IPS DF 6.9 (cell line): Measurements from ENCODE around the gene CDC5L.
A peak's percentile ranks its signal among the peaks of the same experiment; 100 is the strongest.

ENCODE experiments used
- DNase-seq: peaks from one replicate; pipeline ENCODE4 v3.0.0-alpha.2; 2013; ENCODE audit warnings: low read depth, low spot score
- H3K27ac ChIP-seq: one replicate; pipeline ENCODE4 v1.5.1; 2013; ENCODE audit warnings: low read length, control low read depth
- H3K27me3 ChIP-seq: 2 replicates; pipeline ENCODE4 v1.6.1; 2013; ENCODE audit warnings: mild to moderate bottlenecking, low read length; ENCODE audit not compliant: control insufficient read depth, insufficient read depth
- H3K36me3 ChIP-seq: 2 replicates; pipeline ENCODE4 v1.6.1; 2013; ENCODE audit warnings: low read length; ENCODE audit not compliant: control insufficient read depth, insufficient read depth
- H3K4me1 ChIP-seq: 2 replicates; pipeline ENCODE4 v1.6.1; 2013; ENCODE audit warnings: low read length; ENCODE audit not compliant: control insufficient read depth, insufficient read depth
- H3K4me3 ChIP-seq: 2 replicates; pipeline ENCODE4 v1.5.1; 2013; ENCODE audit warnings: mild to moderate bottlenecking, low read length
- H3K9me3 ChIP-seq: 2 replicates; pipeline ENCODE4 v1.6.1; 2013; ENCODE audit warnings: low read length, inconsistent platforms; ENCODE audit not compliant: control insufficient read depth, insufficient read depth
- WGBS: extraction: QIAGEN DNeasy Blood & Tissue Kit; methylation state at CpG from one replicate; pipeline ENCODE4 v1.1.7; 2013; ENCODE audit warnings: mixed read lengths, missing lambda C conversion rate; ENCODE audit not compliant: insufficient read length, insufficient coverage; 5-methylcytosine and 5-hydroxymethylcytosine counted together

Gene CDC5L

GRCh38 chr6:44410363-44410762 lies 22.9 kb downstream of the CDC5L start:
- Histone ChIP-seq H3K4me1 (no peaks in the 10 kb centered on the region), H3K9me3 (no peaks in the 10 kb centered on the region), H3K27me3 (no peaks in the 10 kb centered on the region), H3K27ac (no peak overlapping the region), H3K36me3 (peaks cover 11% of the 10 kb centered on the region), H3K4me3 (no peak overlapping the region)
- no peak for DNase-seq
- no CpG with 5 or more reads among the region's 1 CpG for WGBS

GRCh38 chr6:44411141-44411540 lies 23.6 kb downstream of the CDC5L start:
- H3K4me1 ChIP-seq: no peaks in the 10 kb centered on the region
- no peak overlapping the region for H3K4me3 ChIP-seq
- H3K36me3 ChIP-seq: peaks cover 11% of the 10 kb centered on the region
- WGBS: no CpG with 5 or more reads among the region's 1 CpG
- H3K9me3 ChIP-seq: no peaks in the 10 kb centered on the region
- no peak for DNase-seq
- no peaks in the 10 kb centered on the region for H3K27me3 ChIP-seq
- no peak overlapping the region for H3K27ac ChIP-seq

- no CpG with 5 or more reads among the region's 2 CpGs for WGBS
- no peak for DNase-seq
- Histone ChIP-seq H3K36me3 (peaks cover 4% of the 10 kb centered on the region; the same call in 1 of the 2 replicates), H3K27me3 (no peaks in the 10 kb centered on the region), H3K4me1 (no peaks in the 10 kb centered on the region), H3K9me3 (no peaks in the 10 kb centered on the region), H3K4me3 (no peak overlapping the region), H3K27ac (no peak overlapping the region)
Measured at GRCh38 chr6:44415449-44415848, 27.9 kb downstream of the CDC5L start.

GRCh38 chr6:44415873-44416502 lies 28.5 kb downstream of the CDC5L start:
- no peak for DNase-seq
- H3K9me3 ChIP-seq: no peaks in the 10 kb centered on the region
- H3K27me3 ChIP-seq: no peaks in the 10 kb centered on the region
- peaks cover 7% of the 10 kb centered on the region; the same call in 1 of the 2 replicates for H3K36me3 ChIP-seq
- WGBS: no CpG with 5 or more reads among the region's 1 CpG
- no peak overlapping the region for H3K4me3 ChIP-seq
- no peaks in the 10 kb centered on the region for H3K4me1 ChIP-seq
- no peak overlapping the region for H3K27ac ChIP-seq

GRCh38 chr6:44422531-44422930 lies 35.0 kb downstream of the CDC5L start:
- Histone ChIP-seq H3K36me3 (peaks cover 3% of the 10 kb centered on the region; the same call in 1 of the 2 replicates), H3K27ac (no peak overlapping the region), H3K9me3 (no peaks in the 10 kb centered on the region), H3K27me3 (no peaks in the 10 kb centered on the region), H3K4me3 (no peak overlapping the region), H3K4me1 (no peaks in the 10 kb centered on the region)
- no CpG with 5 or more reads among the region's 5 CpGs for WGBS
- no peak for DNase-seq

GRCh38 chr6:44423306-44423705 lies 35.8 kb downstream of the CDC5L start:
- H3K9me3 ChIP-seq: no peaks in the 10 kb centered on the region
- no peak overlapping the region for H3K4me3 ChIP-seq
- H3K27ac ChIP-seq: no peak overlapping the region
- no peaks in the 10 kb centered on the region for H3K27me3 ChIP-seq
- DNase-seq: no peak
- H3K4me1 ChIP-seq: no peaks in the 10 kb centered on the region
- peaks cover 3% of the 10 kb centered on the region; the same call in 1 of the 2 replicates for H3K36me3 ChIP-seq

GRCh38 chr6:44425951-44426350 lies 38.4 kb downstream of the CDC5L start:
- H3K27ac ChIP-seq: no peak overlapping the region
- no CpG with 5 or more reads among the region's 6 CpGs for WGBS

GRCh38 chr6:44428682-44429081 lies 41.2 kb downstream of the CDC5L start:
- DNase-seq: no peak
- H3K4me1 ChIP-seq: no peaks in the 10 kb centered on the region
- H3K4me3 ChIP-seq: no peak overlapping the region
- WGBS: no CpG with 5 or more reads among the region's 3 CpGs
- H3K27me3 ChIP-seq: no peaks in the 10 kb centered on the region
- no peak overlapping the region for H3K27ac ChIP-seq
- H3K36me3 ChIP-seq: no peaks in the 10 kb centered on the region; the same call in 1 of the 2 replicates
- H3K9me3 ChIP-seq: no peaks in the 10 kb centered on the region

More at GRCh38 chr6:44425951-44426350, 38.4 kb downstream of the CDC5L start:
- Histone ChIP-seq H3K36me3 (no peaks in the 10 kb centered on the region; the same call in 1 of the 2 replicates), H3K27me3 (no peaks in the 10 kb centered on the region), H3K4me3 (no peak overlapping the region), H3K9me3 (no peaks in the 10 kb centered on the region), H3K4me1 (no peaks in the 10 kb centered on the region)
- DNase-seq: no peak

GRCh38 chr6:44430326-44430725 lies 42.8 kb downstream of the CDC5L start:
- no CpG with 5 or more reads among the region's 2 CpGs for WGBS
- H3K27ac ChIP-seq: no peak overlapping the region
- no peaks in the 10 kb centered on the region; the same call in 1 of the 2 replicates for H3K36me3 ChIP-seq
- DNase-seq: no peak
- H3K27me3 ChIP-seq: no peaks in the 10 kb centered on the region
- no peak overlapping the region for H3K4me3 ChIP-seq
- no peaks in the 10 kb centered on the region for H3K4me1 ChIP-seq
- no peaks in the 10 kb centered on the region for H3K9me3 ChIP-seq

- WGBS: no CpG with 5 or more reads among the region's 1 CpG
- Histone ChIP-seq H3K9me3 (no peaks in the 10 kb centered on the region), H3K36me3 (no peaks in the 10 kb centered on the region; the same call in 1 of the 2 replicates)
Measured at GRCh38 chr6:44431118-44431725, 43.7 kb downstream of the CDC5L start.

GRCh38 chr6:44432227-44432626 lies 44.7 kb downstream of the CDC5L start:
- no peak for DNase-seq
- H3K4me1 ChIP-seq: no peaks in the 10 kb centered on the region
- H3K9me3 ChIP-seq: no peaks in the 10 kb centered on the region
- H3K27me3 ChIP-seq: no peaks in the 10 kb centered on the region
- no peaks in the 10 kb centered on the region; the same call in 1 of the 2 replicates for H3K36me3 ChIP-seq
- WGBS: no CpG with 5 or more reads among the region's 2 CpGs
- H3K4me3 ChIP-seq: no peak overlapping the region
- no peak overlapping the region for H3K27ac ChIP-seq

More at GRCh38 chr6:44431118-44431725, 43.7 kb downstream of the CDC5L start:
- no peak overlapping the region for H3K4me3 ChIP-seq
- no peaks in the 10 kb centered on the region for H3K4me1 ChIP-seq
- H3K27me3 ChIP-seq: no peaks in the 10 kb centered on the region
- DNase-seq: peak; percentile 41
- no peak overlapping the region for H3K27ac ChIP-seq
